ENCODE data around the gene OTOA.
"Not testable (repeated sequence)": the region's sequence is repeated elsewhere in the genome, so short reads cannot be mapped to it uniquely, and the experiment has no call there.

The OTOA gene

DNA sequence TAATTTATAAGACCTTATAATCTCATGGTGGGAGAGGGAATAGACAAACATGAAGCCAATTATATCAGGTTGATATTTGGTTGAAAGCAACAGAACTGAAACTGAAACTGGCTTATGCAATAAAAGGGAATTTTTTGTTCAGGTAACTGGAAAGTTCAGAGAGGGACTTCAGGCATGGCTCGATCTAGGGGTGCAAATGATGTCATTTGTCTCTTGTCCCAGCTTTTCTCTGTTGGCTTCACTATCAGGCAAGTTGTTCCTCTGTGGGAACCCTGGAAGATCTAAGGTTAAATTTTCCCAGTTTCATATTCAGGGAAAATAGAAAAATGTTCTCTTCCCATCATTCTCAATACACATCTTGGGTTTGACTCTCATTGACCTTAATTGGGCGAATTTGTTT lies 59.8 kb downstream of the OTOA start:
- Histone ChIP-seq H3K27me3 (ENCODE audit: insufficient read depth, insufficient read length) (no peaks in the 10 kb centered on the region), H3K9ac (ENCODE audit: insufficient read length, low read depth) (no peak overlapping the region), H3K9me3 (ENCODE audit: insufficient read depth, low read length) (no peaks in the 10 kb centered on the region), H3K4me3 (ENCODE audit: insufficient read length, low read depth) (no peak overlapping the region), H3K4me1 (ENCODE audit: insufficient read depth, insufficient read length) (no peaks in the 10 kb centered on the region), H3K36me3 (ENCODE audit: insufficient read depth, insufficient read length, low read length) (no peaks in the 10 kb centered on the region)
- no peak for DNase-seq (ENCODE audit: low read depth, low spot score)
- TF ChIP-seq YY1 (IDR thresholded peaks at IDR 0.05; ENCODE audit: insufficient read depth, insufficient read length) (no peak), SUZ12 (IDR thresholded peaks at IDR 0.05; ENCODE audit: extremely low read depth, insufficient read depth, insufficient read length) (no peak), ZNF274 (IDR thresholded peaks at IDR 0.05; ENCODE audit: low read depth, low read length) (no peak)

DNA sequence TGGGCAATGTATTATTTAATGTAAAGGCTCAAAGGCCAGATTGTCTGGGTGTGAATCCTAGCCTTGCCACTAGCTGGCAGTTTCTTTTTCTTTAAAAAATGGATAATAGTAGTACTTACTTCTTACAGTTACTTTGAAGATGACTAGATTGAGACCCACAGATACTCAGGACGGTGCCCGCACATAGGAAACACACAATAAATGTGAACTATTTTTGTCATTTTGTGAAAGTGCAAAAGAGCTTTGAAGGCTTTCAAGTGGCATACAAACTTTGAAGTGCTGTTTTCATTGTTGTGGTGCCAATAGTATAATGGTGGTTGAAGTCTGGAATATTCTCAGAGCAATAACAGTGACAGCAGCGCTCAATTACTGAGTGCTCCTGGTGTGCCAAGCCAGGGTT lies 63.6 kb downstream of the OTOA start:
- no peaks in the 10 kb centered on the region for H3K36me3 ChIP-seq (ENCODE audit: insufficient read depth, insufficient read length, low read length)
- H3K9ac ChIP-seq (ENCODE audit: insufficient read length, low read depth), result no peak overlapping the region
- H3K9me3 ChIP-seq (ENCODE audit: insufficient read depth, low read length), result no peaks in the 10 kb centered on the region
- no peak overlapping the region for H3K4me3 ChIP-seq (ENCODE audit: insufficient read length, low read depth)
- H3K4me1 ChIP-seq (ENCODE audit: insufficient read depth, insufficient read length), result no peaks in the 10 kb centered on the region
- TF ChIP-seq YY1 (IDR thresholded peaks at IDR 0.05; ENCODE audit: insufficient read depth, insufficient read length) (no peak), SUZ12 (IDR thresholded peaks at IDR 0.05; ENCODE audit: extremely low read depth, insufficient read depth, insufficient read length) (no peak), ZNF274 (IDR thresholded peaks at IDR 0.05; ENCODE audit: low read depth, low read length) (no peak)
- no peaks in the 10 kb centered on the region for H3K27me3 ChIP-seq (ENCODE audit: insufficient read depth, insufficient read length)
- DNase-seq (ENCODE audit: low read depth, low spot score), result no peak

DNA sequence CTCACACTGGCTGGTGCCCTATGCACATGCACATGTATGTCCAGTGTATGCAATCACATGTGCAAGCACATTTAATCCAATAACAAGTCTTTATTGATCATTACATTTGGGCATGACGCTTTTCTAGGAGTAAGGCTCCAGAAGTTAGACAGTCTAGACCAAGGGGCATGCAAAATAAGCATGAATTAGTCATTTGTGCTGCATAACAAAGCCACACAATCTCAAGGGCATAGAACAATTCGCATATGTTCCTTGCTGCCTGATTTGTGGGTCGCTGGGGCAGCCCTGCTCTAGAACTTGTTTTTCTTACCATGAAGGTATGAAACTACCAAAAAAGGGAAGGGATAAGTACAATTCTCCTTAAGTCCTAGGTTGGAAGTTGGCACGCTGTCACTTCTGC lies 67.5 kb downstream of the OTOA start:
- not testable (repeated sequence) for H3K27me3 ChIP-seq (ENCODE audit: insufficient read depth, insufficient read length); H3K4me3 ChIP-seq (ENCODE audit: insufficient read length, low read depth); DNase-seq (ENCODE audit: low read depth, low spot score); H3K9me3 ChIP-seq (ENCODE audit: insufficient read depth, low read length); H3K36me3 ChIP-seq (ENCODE audit: insufficient read depth, insufficient read length, low read length); H3K9ac ChIP-seq (ENCODE audit: insufficient read length, low read depth); H3K4me1 ChIP-seq (ENCODE audit: insufficient read depth, insufficient read length)

DNA sequence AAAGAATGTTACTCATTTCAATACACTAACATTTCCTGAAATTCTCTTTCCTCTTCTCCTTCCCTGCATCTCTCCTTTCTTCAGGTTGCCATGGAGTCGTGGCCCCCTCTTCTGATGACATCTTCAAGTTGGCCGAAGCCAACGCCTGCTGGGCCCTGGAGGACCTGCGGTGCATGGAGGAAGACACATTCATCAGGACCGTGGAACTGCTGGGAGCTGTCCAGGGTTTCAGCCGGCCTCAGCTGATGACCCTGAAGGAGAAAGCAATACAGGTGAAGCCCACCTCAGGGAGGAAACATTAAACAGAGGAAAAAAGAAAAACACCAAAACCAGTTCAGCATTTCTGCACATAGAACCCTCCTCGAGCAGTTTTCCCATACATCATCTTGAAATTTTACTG lies 76.9 kb downstream of the OTOA start:
- not testable (repeated sequence) for H3K4me3 ChIP-seq (ENCODE audit: insufficient read length, low read depth); H3K36me3 ChIP-seq (ENCODE audit: insufficient read depth, insufficient read length, low read length); H3K27me3 ChIP-seq (ENCODE audit: insufficient read depth, insufficient read length); H3K9me3 ChIP-seq (ENCODE audit: insufficient read depth, low read length); DNase-seq (ENCODE audit: low read depth, low spot score); H3K4me1 ChIP-seq (ENCODE audit: insufficient read depth, insufficient read length); H3K9ac ChIP-seq (ENCODE audit: insufficient read length, low read depth)

DNA sequence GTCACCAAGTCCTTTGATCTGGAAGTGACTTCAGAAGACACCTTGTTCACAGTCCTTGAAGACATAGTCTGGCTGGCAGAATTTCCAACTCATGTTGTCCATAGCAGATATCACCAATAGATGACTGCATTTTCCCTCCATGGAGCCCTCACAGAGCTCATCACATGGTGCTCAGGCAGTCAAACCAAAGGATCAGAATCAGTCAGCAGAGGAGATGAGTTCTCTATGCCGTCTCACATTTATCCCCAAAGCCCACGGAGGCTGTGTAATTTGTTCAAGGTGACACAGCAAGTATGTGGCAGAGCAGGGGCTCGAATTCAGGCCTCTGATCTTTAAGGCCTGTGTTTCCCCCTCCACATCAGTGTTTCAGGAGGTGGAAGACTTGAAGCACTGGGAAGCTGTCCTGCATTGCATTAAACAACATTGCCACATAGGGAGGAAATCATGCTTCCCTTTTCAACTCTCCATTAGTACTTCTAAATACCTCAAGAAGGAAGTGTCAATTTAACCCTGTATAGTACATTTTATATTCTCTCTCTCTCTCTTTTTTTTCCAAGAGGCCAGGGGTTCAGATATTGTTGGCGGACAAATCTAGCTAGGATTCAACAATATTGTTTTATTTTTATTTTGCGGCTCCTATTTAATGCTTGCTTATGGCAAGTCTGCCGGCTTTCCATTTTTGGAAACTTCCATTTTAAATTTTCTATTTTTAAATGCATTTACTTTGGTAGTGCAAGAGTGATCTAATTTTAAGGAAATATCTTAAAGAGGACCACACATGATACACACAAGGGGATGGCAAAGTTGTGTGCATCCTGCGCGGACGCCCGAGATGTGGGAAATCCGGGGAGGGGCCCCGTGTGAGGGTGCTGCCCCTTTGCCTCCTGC lies 92.7 kb downstream of the OTOA start:
- H3K4me1 ChIP-seq (ENCODE audit: insufficient read depth, insufficient read length); H3K27me3 ChIP-seq (ENCODE audit: insufficient read depth, insufficient read length); H3K9me3 ChIP-seq (ENCODE audit: insufficient read depth, low read length); DNase-seq (ENCODE audit: low read depth, low spot score); H3K9ac ChIP-seq (ENCODE audit: insufficient read length, low read depth); H3K4me3 ChIP-seq (ENCODE audit: insufficient read length, low read depth); H3K36me3 ChIP-seq (ENCODE audit: insufficient read depth, insufficient read length, low read length): not testable (repeated sequence)

DNA sequence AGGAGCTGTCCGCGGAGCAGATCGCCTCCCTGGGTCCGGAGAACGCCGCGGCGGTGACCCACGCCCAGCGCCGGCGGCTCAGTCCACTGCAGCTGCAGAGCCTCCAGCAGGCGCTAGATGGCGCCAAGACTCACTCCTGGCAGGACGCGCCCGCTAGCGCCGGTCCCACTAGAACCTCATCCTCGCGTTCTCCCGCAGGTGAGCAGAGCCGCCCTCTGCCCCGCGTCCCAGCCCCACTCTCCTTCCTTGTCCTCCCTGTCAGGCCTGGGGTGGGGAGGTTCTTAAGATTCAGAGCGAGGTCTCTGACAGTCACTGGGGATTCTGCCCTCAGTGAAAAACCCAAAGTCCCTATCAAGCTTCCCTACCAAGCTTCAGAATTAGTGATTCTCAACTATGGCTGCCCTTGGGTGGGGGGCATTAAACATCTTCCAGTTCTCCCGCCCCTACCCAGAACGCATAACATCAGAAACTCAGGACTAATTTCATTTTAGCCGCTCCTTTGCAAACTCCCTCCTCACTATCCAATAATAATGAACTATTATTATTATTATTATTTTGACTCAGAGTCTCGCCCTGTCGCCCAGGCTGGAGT lies 93.4 kb downstream of the OTOA start:
- DNase-seq (ENCODE audit: low read depth, low spot score); H3K27me3 ChIP-seq (ENCODE audit: insufficient read depth, insufficient read length); H3K36me3 ChIP-seq (ENCODE audit: insufficient read depth, insufficient read length, low read length); H3K9me3 ChIP-seq (ENCODE audit: insufficient read depth, low read length); H3K4me1 ChIP-seq (ENCODE audit: insufficient read depth, insufficient read length); H3K9ac ChIP-seq (ENCODE audit: insufficient read length, low read depth); H3K4me3 ChIP-seq (ENCODE audit: insufficient read length, low read depth): not testable (repeated sequence)

DNA sequence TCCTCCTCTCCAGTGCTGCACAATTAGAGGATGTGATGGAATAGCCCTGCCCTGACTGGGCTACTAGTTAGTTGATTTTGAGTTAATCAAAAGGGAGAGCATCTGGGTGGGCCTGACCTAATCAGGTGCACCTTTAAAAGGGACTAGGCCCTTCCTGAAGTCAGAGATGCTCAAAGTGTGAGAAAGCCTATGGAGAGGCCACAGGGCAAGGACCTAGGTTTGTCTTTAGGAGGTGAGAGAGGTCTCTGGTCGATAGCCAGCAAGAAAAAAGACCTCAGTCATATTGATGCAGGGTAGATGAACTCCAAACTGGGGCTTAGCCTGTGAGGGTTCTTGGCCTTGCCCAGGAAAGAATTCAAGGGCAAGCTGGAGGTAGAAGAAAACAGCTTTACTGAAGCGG lies 104.5 kb downstream of the OTOA start:
- not testable (repeated sequence) for H3K4me3 ChIP-seq (ENCODE audit: insufficient read length, low read depth); DNase-seq (ENCODE audit: low read depth, low spot score); H3K9me3 ChIP-seq (ENCODE audit: insufficient read depth, low read length); H3K9ac ChIP-seq (ENCODE audit: insufficient read length, low read depth); H3K4me1 ChIP-seq (ENCODE audit: insufficient read depth, insufficient read length); H3K27me3 ChIP-seq (ENCODE audit: insufficient read depth, insufficient read length); H3K36me3 ChIP-seq (ENCODE audit: insufficient read depth, insufficient read length, low read length)

DNA sequence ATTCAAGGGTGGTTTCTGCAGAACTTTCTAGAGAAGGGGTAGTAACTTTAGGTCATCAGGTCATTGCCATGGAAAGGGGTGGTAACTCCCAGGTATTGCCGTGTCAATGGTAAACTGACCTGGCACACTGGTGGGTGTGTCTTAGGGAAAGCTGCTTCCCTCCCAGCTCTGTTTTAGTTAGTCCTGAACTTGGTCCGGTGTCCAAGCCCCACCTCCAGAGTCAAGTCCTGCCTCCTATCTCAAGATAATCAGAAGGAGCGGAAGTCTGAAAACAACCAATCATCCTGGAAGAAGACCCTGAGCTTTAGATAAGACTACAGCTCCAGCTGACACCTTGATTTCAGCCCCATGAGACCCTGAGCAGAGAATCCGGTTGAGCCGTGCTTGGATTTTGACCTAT lies 105.0 kb downstream of the OTOA start:
- H3K9me3 ChIP-seq (ENCODE audit: insufficient read depth, low read length); H3K36me3 ChIP-seq (ENCODE audit: insufficient read depth, insufficient read length, low read length); DNase-seq (ENCODE audit: low read depth, low spot score); H3K9ac ChIP-seq (ENCODE audit: insufficient read length, low read depth); H3K27me3 ChIP-seq (ENCODE audit: insufficient read depth, insufficient read length); H3K4me1 ChIP-seq (ENCODE audit: insufficient read depth, insufficient read length); H3K4me3 ChIP-seq (ENCODE audit: insufficient read length, low read depth): not testable (repeated sequence)

DNA sequence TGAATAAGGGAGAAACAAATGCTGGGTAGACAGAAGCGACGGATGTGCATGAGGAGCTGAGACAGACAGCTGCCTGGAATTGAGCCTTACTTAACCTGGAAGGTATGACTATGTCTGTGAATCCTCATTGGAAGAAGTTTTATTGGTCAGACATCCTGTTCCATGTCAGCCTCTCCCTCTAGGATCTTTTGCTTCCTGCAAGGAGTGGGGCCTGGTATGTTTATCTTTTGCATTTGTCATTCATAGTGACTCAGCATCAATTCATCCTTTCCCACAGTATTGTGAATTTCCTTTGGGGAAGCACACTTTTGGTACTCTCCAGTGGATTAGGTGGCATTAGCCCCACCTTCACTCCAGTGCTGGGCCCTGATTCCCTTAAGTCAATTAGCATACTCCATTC lies 105.5 kb downstream of the OTOA start:
- DNase-seq (ENCODE audit: low read depth, low spot score); H3K27me3 ChIP-seq (ENCODE audit: insufficient read depth, insufficient read length); H3K9me3 ChIP-seq (ENCODE audit: insufficient read depth, low read length): not testable (repeated sequence)

DNA sequence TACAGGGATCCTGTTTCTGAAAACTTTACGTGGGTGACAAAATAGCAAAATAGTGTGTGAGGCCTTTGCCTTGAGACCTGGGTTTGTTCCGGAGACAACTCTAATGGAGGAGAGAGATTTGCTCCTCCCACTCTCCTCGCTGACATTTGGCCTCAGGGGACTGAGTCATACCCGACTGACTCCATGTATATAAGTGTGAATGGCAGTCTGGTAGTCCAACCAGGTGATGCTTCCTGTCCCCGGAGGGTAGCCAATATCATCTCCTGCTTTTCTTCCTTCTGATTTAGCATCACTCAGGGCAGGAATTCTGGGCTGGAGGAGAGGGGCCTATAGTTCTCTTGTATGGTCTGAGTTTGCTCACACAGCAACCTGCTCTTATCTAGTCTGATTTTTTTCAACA lies 106.8 kb downstream of the OTOA start:
- not testable (repeated sequence) for H3K9ac ChIP-seq (ENCODE audit: insufficient read length, low read depth); H3K4me1 ChIP-seq (ENCODE audit: insufficient read depth, insufficient read length); H3K36me3 ChIP-seq (ENCODE audit: insufficient read depth, insufficient read length, low read length); H3K9me3 ChIP-seq (ENCODE audit: insufficient read depth, low read length); H3K4me3 ChIP-seq (ENCODE audit: insufficient read length, low read depth); DNase-seq (ENCODE audit: low read depth, low spot score); H3K27me3 ChIP-seq (ENCODE audit: insufficient read depth, insufficient read length)

More for the DNA sequence above, 105.5 kb downstream of the OTOA start:
- H3K9ac ChIP-seq (ENCODE audit: insufficient read length, low read depth); H3K4me3 ChIP-seq (ENCODE audit: insufficient read length, low read depth); H3K4me1 ChIP-seq (ENCODE audit: insufficient read depth, insufficient read length); H3K36me3 ChIP-seq (ENCODE audit: insufficient read depth, insufficient read length, low read length): not testable (repeated sequence)

DNA sequence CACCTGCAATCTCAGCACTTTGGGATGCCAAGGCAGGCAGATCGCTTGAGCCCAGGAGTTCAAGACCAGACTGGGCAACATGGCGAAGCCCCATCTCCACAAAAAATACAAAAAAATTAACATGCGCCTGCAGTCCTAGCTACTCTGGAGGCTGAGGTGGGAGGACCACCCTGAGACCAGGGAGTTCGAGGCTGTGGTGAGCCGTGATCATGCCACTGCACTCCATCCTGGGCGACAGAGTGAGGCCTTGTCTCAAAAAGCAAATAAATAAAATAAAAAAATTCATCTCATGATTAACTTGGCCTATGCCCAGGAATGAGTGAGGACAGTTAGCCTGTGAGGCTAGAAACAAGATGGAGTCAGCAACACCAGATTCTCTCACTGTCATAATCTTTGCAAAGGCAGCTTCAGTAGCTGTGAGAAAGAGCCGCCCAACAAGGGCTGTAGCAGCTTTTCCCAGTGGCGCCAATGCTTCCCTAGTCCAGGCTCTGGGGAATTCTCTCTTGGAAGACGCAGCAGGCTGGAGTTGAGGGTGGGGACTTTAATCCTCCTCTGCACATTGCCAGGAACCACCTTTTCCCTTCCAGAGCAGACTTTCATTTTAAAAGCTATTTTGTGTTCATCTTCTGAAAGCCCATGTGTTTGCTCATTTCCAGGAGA lies 108.9 kb downstream of the OTOA start:
- H3K4me3 ChIP-seq (ENCODE audit: insufficient read length, low read depth); H3K27me3 ChIP-seq (ENCODE audit: insufficient read depth, insufficient read length); H3K9me3 ChIP-seq (ENCODE audit: insufficient read depth, low read length); H3K36me3 ChIP-seq (ENCODE audit: insufficient read depth, insufficient read length, low read length); DNase-seq (ENCODE audit: low read depth, low spot score); H3K9ac ChIP-seq (ENCODE audit: insufficient read length, low read depth); H3K4me1 ChIP-seq (ENCODE audit: insufficient read depth, insufficient read length): not testable (repeated sequence)
